NT2/D1 (cell line): ENCODE measurements around the gene WDR35.
"Not testable (repeated sequence)": the region's sequence is repeated elsewhere in the genome, so short reads cannot be mapped to it uniquely, and the experiment has no call there.

Experiments used
- DNase-seq: peaks from one replicate; pipeline ENCODE4 v3.0.0-alpha.2; 2011; ENCODE audit warnings: low read depth, low spot score
- H3K27me3 ChIP-seq: 2 replicates; pipeline ENCODE4 v1.6.0; 2011; ENCODE audit warnings: mild to moderate bottlenecking; ENCODE audit not compliant: insufficient read length, insufficient read depth
- H3K36me3 ChIP-seq: 2 replicates; pipeline ENCODE4 v1.6.1; 2011; ENCODE audit warnings: mild to moderate bottlenecking, low read length, mixed read lengths; ENCODE audit not compliant: insufficient read depth, insufficient read length
- H3K4me1 ChIP-seq: 2 replicates; pipeline ENCODE4 v1.5.1; 2011; ENCODE audit not compliant: insufficient read depth, insufficient read length
- H3K4me3 ChIP-seq: 2 replicates; pipeline ENCODE4 v1.5.1; 2011; ENCODE audit warnings: low read depth; ENCODE audit not compliant: insufficient read length
- H3K9ac ChIP-seq: 2 replicates; pipeline ENCODE4 v1.6.0; 2011; ENCODE audit warnings: low read depth; ENCODE audit not compliant: insufficient read length
- H3K9me3 ChIP-seq: 2 replicates; pipeline ENCODE4 v1.5.1; 2011; ENCODE audit warnings: mild to moderate bottlenecking, low read length; ENCODE audit not compliant: insufficient read depth
- SUZ12 ChIP-seq: IDR thresholded peaks from 2 replicates; pipeline ENCODE4 v1.6.1; 2011; ENCODE audit not compliant: insufficient read length, insufficient read depth; ENCODE audit errors: extremely low read depth
- YY1 ChIP-seq: IDR thresholded peaks from 2 replicates; pipeline ENCODE4 v1.6.1; 2011; ENCODE audit not compliant: insufficient read length, insufficient read depth
- ZNF274 ChIP-seq: IDR thresholded peaks from 2 replicates; pipeline ENCODE4 v1.6.1; 2011; ENCODE audit warnings: mild to moderate bottlenecking, low read depth, low read length

The WDR35 gene

DNA sequence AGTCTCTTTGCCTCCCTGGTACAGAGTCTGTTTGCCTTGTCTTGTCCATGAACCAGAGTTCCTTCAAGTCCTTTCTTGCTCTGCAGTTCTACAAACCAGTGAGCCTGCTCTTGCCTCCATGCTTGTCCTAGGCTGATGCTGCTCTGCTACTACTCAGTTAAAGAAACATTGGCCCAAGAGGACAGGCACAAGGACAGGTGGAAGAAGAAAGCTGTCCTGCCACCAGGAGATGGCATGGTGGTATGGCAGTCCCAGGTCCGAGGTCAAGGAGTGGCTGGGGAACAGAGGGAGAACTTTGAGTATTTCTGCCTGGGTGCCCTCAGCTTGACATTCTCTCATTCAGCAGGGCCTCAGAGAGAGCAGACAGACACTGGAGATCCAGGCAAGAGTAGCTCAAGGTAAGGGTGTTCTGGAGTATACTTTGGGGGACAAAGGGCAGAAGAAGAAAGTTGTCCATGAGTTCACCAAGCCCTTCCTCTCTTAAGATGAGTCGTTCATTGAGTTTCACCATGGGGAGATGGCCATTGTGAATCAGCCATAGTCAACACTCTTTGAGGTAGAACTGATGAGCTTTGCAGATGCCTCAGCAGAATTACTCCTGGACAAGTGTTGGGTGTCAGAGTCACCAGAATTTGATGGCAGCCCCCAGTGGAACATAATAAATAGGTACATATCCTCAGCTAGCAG, 108.5 kb downstream of the WDR35 start:
- TF ChIP-seq ZNF274, result no peak
- no peak for TF ChIP-seq SUZ12
- TF ChIP-seq YY1, result no peak

GRCh38 chr2:19880191-19880590, 109.7 kb downstream of the WDR35 start:
- H3K4me3 ChIP-seq, DNase-seq, H3K9ac ChIP-seq: not testable (repeated sequence)

More for the DNA sequence above, 108.5 kb downstream of the WDR35 start:
- Histone ChIP-seq H3K9ac (no peak overlapping the region), H3K9me3 (no peaks in the 10 kb centered on the region), H3K36me3 (no peaks in the 10 kb centered on the region), H3K4me3 (no peak overlapping the region), H3K4me1 (peaks cover 2% of the 10 kb centered on the region), H3K27me3 (no peaks in the 10 kb centered on the region)
- no peak for DNase-seq

GRCh38 chr2:19879120-19879519, 110.8 kb downstream of the WDR35 start:
- DNase-seq, result no peak
- no peaks in the 10 kb centered on the region for H3K27me3 ChIP-seq
- no peak overlapping the region for H3K4me3 ChIP-seq
- H3K9me3 ChIP-seq, result no peaks in the 10 kb centered on the region
- TF ChIP-seq ZNF274, result no peak
- TF ChIP-seq SUZ12, result no peak
- TF ChIP-seq YY1, result no peak
- H3K9ac ChIP-seq, result no peak overlapping the region
- H3K4me1 ChIP-seq, result no peaks in the 10 kb centered on the region
- no peaks in the 10 kb centered on the region for H3K36me3 ChIP-seq

More at GRCh38 chr2:19880191-19880590, 109.7 kb downstream of the WDR35 start:
- H3K9me3 ChIP-seq, H3K27me3 ChIP-seq, H3K4me1 ChIP-seq, H3K36me3 ChIP-seq: not testable (repeated sequence)

GRCh38 chr2:19878268-19879046, 111.4 kb downstream of the WDR35 start:
- DNase-seq, result no peak
- no peak for TF ChIP-seq SUZ12
- no peak for TF ChIP-seq ZNF274
- no peak for TF ChIP-seq YY1
- Histone ChIP-seq H3K4me1 (no peaks in the 10 kb centered on the region), H3K4me3 (no peak overlapping the region), H3K9ac (no peak overlapping the region), H3K36me3 (no peaks in the 10 kb centered on the region), H3K27me3 (no peaks in the 10 kb centered on the region), H3K9me3 (no peaks in the 10 kb centered on the region)

- no peaks in the 10 kb centered on the region for H3K4me1 ChIP-seq
- H3K9me3 ChIP-seq, result no peaks in the 10 kb centered on the region
- no peak overlapping the region for H3K9ac ChIP-seq
- no peak overlapping the region for H3K4me3 ChIP-seq
- DNase-seq, result no peak
- TF ChIP-seq YY1 (no peak), ZNF274 (no peak), SUZ12 (no peak)
- H3K36me3 ChIP-seq, result no peaks in the 10 kb centered on the region
- no peaks in the 10 kb centered on the region for H3K27me3 ChIP-seq
Observed at GRCh38 chr2:19876751-19877150, 113.2 kb downstream of the WDR35 start.

- no peak for DNase-seq
- no peak overlapping the region for H3K9ac ChIP-seq
- TF ChIP-seq YY1, result no peak
- no peak for TF ChIP-seq ZNF274
- no peak for TF ChIP-seq SUZ12
- no peaks in the 10 kb centered on the region for H3K4me1 ChIP-seq
- no peaks in the 10 kb centered on the region for H3K27me3 ChIP-seq
- no peak overlapping the region for H3K4me3 ChIP-seq
- H3K36me3 ChIP-seq, result no peaks in the 10 kb centered on the region
- no peaks in the 10 kb centered on the region for H3K9me3 ChIP-seq
Observed at GRCh38 chr2:19875280-19875679, 114.6 kb downstream of the WDR35 start.

DNA sequence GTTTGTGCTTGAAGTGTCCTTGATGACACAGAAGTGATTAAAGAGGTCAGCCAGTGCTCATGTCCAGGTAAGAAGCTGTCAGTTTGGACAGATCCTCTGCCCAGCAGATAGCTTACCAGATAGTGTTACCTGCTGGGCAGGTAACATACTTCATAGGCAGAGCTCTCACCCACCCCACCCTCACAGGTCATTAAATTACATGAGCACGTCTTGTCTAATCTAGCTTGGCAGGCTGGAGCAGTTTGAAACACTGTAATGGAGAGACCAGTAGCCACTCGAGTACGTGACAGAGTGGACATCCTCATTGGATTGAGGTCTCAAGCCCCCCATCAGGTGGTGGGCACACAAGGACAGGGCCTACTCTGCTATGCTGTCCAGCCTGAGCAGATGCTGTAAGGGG, 115.2 kb downstream of the WDR35 start:
- H3K4me3 ChIP-seq, result no peak overlapping the region
- TF ChIP-seq YY1 (no peak), ZNF274 (no peak), SUZ12 (no peak)
- no peak for DNase-seq
- no peaks in the 10 kb centered on the region for H3K4me1 ChIP-seq
- no peak overlapping the region for H3K9ac ChIP-seq
- H3K9me3 ChIP-seq, result no peaks in the 10 kb centered on the region
- H3K27me3 ChIP-seq, result peaks cover 3% of the 10 kb centered on the region
- H3K36me3 ChIP-seq, result no peaks in the 10 kb centered on the region
